Central memory CD4-positive, alpha-beta T cell (primary cell): ENCODE data around the gene CLDN9.

Source experiments
- DNase-seq: peaks from one replicate; pipeline ENCODE4 v3.0.0; 2022

The CLDN9 gene

GRCh38 chr16:3058139-3059030, 45.7 kb downstream of the CLDN9 start:
- DNase-seq: peak; percentile 45

- peak; percentile 85 for DNase-seq
These were observed 46.5 kb downstream of the CLDN9 start for GRCh38 chr16:3059041-3059722.

GRCh38 chr16:3059723-3060242, 47.1 kb downstream of the CLDN9 start:
- no peak for DNase-seq

GRCh38 chr16:3060339-3061127, 47.8 kb downstream of the CLDN9 start:
- no peak for DNase-seq

- DNase-seq: no peak
These were observed 49.8 kb downstream of the CLDN9 start for GRCh38 chr16:3062553-3062952.

GRCh38 chr16:3063625-3064386, 51.1 kb downstream of the CLDN9 start:
- DNase-seq: no peak
